Measurements from ENCODE around the gene ZDHHC9.

GRCh38 chrX:129830494-129830893 lies 13.2 kb downstream of the ZDHHC9 start:
- no peak for TF ChIP-seq TCF12 (IDR thresholded peaks at IDR 0.05)
- no peak for TF ChIP-seq RXRA (IDR thresholded peaks at IDR 0.05; ENCODE audit: borderline replicate concordance, low read depth)
- no peak for TF ChIP-seq NFIC (IDR thresholded peaks at IDR 0.05; ENCODE audit: borderline replicate concordance)
- TF ChIP-seq RAD21 (IDR thresholded peaks at IDR 0.05; ENCODE audit: low read length) = no peak
- no peak for TF ChIP-seq EZH2phosphoT487 (IDR thresholded peaks at IDR 0.05; ENCODE audit: borderline replicate concordance, low read depth)
- no peak for TF ChIP-seq USF1 (IDR thresholded peaks at IDR 0.05; ENCODE audit: borderline replicate concordance, low read depth)
- TF ChIP-seq, protein P1, sequence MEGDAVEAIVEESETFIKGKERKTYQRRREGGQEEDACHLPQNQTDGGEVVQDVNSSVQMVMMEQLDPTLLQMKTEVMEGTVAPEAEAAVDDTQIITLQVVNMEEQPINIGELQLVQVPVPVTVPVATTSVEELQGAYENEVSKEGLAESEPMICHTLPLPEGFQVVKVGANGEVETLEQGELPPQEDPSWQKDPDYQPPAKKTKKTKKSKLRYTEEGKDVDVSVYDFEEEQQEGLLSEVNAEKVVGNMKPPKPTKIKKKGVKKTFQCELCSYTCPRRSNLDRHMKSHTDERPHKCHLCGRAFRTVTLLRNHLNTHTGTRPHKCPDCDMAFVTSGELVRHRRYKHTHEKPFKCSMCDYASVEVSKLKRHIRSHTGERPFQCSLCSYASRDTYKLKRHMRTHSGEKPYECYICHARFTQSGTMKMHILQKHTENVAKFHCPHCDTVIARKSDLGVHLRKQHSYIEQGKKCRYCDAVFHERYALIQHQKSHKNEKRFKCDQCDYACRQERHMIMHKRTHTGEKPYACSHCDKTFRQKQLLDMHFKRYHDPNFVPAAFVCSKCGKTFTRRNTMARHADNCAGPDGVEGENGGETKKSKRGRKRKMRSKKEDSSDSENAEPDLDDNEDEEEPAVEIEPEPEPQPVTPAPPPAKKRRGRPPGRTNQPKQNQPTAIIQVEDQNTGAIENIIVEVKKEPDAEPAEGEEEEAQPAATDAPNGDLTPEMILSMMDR (IDR thresholded peaks at IDR 0.05) = no peak
- TF ChIP-seq, protein P2, sequence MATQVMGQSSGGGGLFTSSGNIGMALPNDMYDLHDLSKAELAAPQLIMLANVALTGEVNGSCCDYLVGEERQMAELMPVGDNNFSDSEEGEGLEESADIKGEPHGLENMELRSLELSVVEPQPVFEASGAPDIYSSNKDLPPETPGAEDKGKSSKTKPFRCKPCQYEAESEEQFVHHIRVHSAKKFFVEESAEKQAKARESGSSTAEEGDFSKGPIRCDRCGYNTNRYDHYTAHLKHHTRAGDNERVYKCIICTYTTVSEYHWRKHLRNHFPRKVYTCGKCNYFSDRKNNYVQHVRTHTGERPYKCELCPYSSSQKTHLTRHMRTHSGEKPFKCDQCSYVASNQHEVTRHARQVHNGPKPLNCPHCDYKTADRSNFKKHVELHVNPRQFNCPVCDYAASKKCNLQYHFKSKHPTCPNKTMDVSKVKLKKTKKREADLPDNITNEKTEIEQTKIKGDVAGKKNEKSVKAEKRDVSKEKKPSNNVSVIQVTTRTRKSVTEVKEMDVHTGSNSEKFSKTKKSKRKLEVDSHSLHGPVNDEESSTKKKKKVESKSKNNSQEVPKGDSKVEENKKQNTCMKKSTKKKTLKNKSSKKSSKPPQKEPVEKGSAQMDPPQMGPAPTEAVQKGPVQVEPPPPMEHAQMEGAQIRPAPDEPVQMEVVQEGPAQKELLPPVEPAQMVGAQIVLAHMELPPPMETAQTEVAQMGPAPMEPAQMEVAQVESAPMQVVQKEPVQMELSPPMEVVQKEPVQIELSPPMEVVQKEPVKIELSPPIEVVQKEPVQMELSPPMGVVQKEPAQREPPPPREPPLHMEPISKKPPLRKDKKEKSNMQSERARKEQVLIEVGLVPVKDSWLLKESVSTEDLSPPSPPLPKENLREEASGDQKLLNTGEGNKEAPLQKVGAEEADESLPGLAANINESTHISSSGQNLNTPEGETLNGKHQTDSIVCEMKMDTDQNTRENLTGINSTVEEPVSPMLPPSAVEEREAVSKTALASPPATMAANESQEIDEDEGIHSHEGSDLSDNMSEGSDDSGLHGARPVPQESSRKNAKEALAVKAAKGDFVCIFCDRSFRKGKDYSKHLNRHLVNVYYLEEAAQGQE (IDR thresholded peaks at IDR 0.05; ENCODE audit: low read depth, low read length) = no peak
- no peak for TF ChIP-seq YY1 (IDR thresholded peaks at IDR 0.05; ENCODE audit: low read depth)
- TF ChIP-seq FOSL2 (IDR thresholded peaks at IDR 0.05; ENCODE audit: borderline replicate concordance, low read depth) = no peak
